ENCODE data around the gene ICE2. TPM values are rescaled to one million over a fixed set of nuclear protein-coding genes. Genes with fewer than 3 reads are reported as not detected.

The ICE2 gene
- total and polyA plus RNA-seq, 2 of the 8 experiments (the other 6 are each of a cell fraction or from before 2014, with no cell fraction given): 40.0 to 87.3 TPM

DNA sequence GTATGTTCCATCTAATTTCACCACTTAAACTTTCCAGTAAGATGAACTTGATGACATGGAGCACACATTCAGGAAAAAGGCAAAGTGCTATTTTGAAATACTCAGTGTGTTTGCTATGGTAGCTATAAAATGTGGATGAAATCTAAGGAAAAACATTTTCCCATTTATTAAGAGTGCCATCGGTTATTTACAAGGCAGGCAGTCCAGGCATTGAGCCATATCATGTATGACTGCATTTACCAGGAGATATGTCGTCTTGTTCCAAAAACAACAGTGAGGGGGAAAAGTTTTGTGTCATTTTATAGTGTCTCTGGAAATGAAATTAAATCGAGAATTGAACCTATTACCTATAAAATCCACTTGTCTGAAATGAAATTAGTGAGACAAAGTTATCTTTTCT is 94.9 kb downstream of the ICE2 start:
- Histone ChIP-seq H3K27ac (ENCODE audit: low read depth, low read length) (no peak overlapping the region), H4K20me1 (replicated peaks in 1 of 2; ENCODE audit: control insufficient read depth in 1 of 2, insufficient read depth in 2 of 2, low read length in 2 of 2) (peaks cover 0 to 2% of the 10 kb centered on the region in 2 experiments)

More for the DNA sequence above, 94.9 kb downstream of the ICE2 start:
- H3K23me2 ChIP-seq (ENCODE audit: low read depth, low read length): no peaks in the 10 kb centered on the region
- no peak overlapping the region for H2BK20ac ChIP-seq (ENCODE audit: low read length)
- no peak overlapping the region for H4K5ac ChIP-seq (ENCODE audit: insufficient read length, low read depth, low read length)
- H3K9ac ChIP-seq (replicated peaks in 1 of 4; ENCODE audit: extremely low read depth in 1 of 4, low read depth in 3 of 4, low read length in 3 of 4): no peak overlapping the region
- H3K9me3 ChIP-seq (ENCODE audit: insufficient read depth in 2 of 2, low read depth in 1 of 2, low read length in 1 of 2): no peaks in the 10 kb centered on the region
- TF ChIP-seq, protein P1, sequence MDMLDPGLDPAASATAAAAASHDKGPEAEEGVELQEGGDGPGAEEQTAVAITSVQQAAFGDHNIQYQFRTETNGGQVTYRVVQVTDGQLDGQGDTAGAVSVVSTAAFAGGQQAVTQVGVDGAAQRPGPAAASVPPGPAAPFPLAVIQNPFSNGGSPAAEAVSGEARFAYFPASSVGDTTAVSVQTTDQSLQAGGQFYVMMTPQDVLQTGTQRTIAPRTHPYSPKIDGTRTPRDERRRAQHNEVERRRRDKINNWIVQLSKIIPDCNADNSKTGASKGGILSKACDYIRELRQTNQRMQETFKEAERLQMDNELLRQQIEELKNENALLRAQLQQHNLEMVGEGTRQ (IDR thresholded peaks at IDR 0.05; ENCODE audit: low read length): no peak
- no peak for TF ChIP-seq TEAD4 (IDR thresholded peaks at IDR 0.05; ENCODE audit: low read depth, low read length)
- no peak for TF ChIP-seq RNF2 (IDR thresholded peaks at IDR 0.05; ENCODE audit: borderline replicate concordance, low read depth, low read length, missing control alignments, poor library complexity, severe bottlenecking)
- TF ChIP-seq CEBPB (IDR thresholded peaks at IDR 0.05; ENCODE audit: low read depth, low read length): no peak
- TF ChIP-seq NRF1 (IDR thresholded peaks at IDR 0.05; ENCODE audit: low read depth, low read length): no peak
- TF ChIP-seq RBBP5 (IDR thresholded peaks at IDR 0.05; ENCODE audit: borderline replicate concordance, low read depth, low read length): no peak
- no peak overlapping the region for H2AFZ ChIP-seq (ENCODE audit: low read length)
- H3K18ac ChIP-seq (ENCODE audit: extremely low read depth, low read length): no peak overlapping the region
- POLR2A ChIA-PET (ENCODE audit: partially characterized antibody): no interaction called here
- no peak overlapping the region for H2BK15ac ChIP-seq (ENCODE audit: low read length)
- H3K14ac ChIP-seq (ENCODE audit: insufficient read length): no peak overlapping the region
- H3K4me1 ChIP-seq (replicated peaks in 1 of 4; ENCODE audit: control insufficient read depth in 3 of 4, insufficient read depth in 4 of 4, low read length in 3 of 4): no peaks in the 10 kb centered on the region
- DNase-seq (ENCODE audit: low read depth in 1 of 2, low spot score in 2 of 2) (no peak), FAIRE-seq (no peak)
- WGBS, 2 experiments (ENCODE audit: extremely low coverage in 1 of 2, insufficient coverage in 1 of 2, insufficient read length in 1 of 2, insufficient replicate concordance in 2 of 2, low coverage in 1 of 2, low lambda C conversion rate in 2 of 2, missing lambda C conversion rate in 1 of 2): 84% methylated on average over 3 of the region's 3 CpGs; no CpG with 5 or more reads in 1 of the 2 experiments
- H2AK5ac ChIP-seq (ENCODE audit: low read depth, low read length): no peak overlapping the region
- no peaks in the 10 kb centered on the region for H3K79me1 ChIP-seq (ENCODE audit: low read depth, low read length)
- no peak overlapping the region for H2BK5ac ChIP-seq (ENCODE audit: low read depth, low read length)
- no peak overlapping the region for H4K8ac ChIP-seq (ENCODE audit: extremely low read depth, insufficient read depth, low read length)
- no peak overlapping the region for H4K91ac ChIP-seq (replicated peaks; ENCODE audit: insufficient read length, low read length)
- no peak overlapping the region for H2BK120ac ChIP-seq (replicated peaks; ENCODE audit: low read depth, low read length)
- no peak overlapping the region for H3K23ac ChIP-seq (ENCODE audit: insufficient read length)
- no peak overlapping the region for H3K56ac ChIP-seq (replicated peaks; ENCODE audit: insufficient read length, low read depth, low read length)
- peaks cover 0 to 14% (median 2%) of the 10 kb centered on the region in 4 experiments; a peak in 5 of 8 replicates for H3K36me3 ChIP-seq (ENCODE audit: control insufficient read depth in 2 of 4, insufficient read depth in 4 of 4, low read length in 3 of 4)
- no peak overlapping the region for H3K4ac ChIP-seq (replicated peaks; ENCODE audit: insufficient read length, low read depth, low read length)
- no peaks in the 10 kb centered on the region for H3K27me3 ChIP-seq (replicated peaks in 1 of 4; ENCODE audit: control insufficient read depth in 3 of 4, extremely low read depth in 1 of 4, insufficient read depth in 3 of 4, low read length in 3 of 4)
- no peak overlapping the region for H3K4me2 ChIP-seq (ENCODE audit: insufficient read depth in 1 of 2, low read depth in 2 of 2, low read length in 2 of 2)
- CTCF ChIA-PET (ENCODE audit: partially characterized antibody): interaction anchor here (1.0 to 1.3 kb wide), 2 partner anchors 20 to 25 kb away, joined by 3 read pairs; no protein-coding TSS in a partner anchor
- H3K4me3 ChIP-seq (ENCODE audit: extremely low read depth in 1 of 4, insufficient read depth in 2 of 4, low read depth in 3 of 4, low read length in 4 of 4): no peak overlapping the region
- H2BK12ac ChIP-seq (ENCODE audit: low read depth, low read length): no peak overlapping the region
- peaks cover 0 to 14% of the 10 kb centered on the region in 2 experiments; a peak in 2 of 4 replicates for H3K79me2 ChIP-seq (ENCODE audit: control insufficient read depth in 1 of 2, insufficient read depth in 2 of 2, low read length in 2 of 2)

All from H1 (cell line).